SJSA1 (cell line): ENCODE measurements around the gene DRG1. TPM values are rescaled to one million over a fixed set of nuclear protein-coding genes. Genes with fewer than 3 reads are reported as not detected.
"Not testable (repeated sequence)": the region's sequence is repeated elsewhere in the genome, so short reads cannot be mapped to it uniquely, and the experiment has no call there.

Experiments
- DNase-seq, 2 experiments: peaks; one replicate each; pipeline ENCODE4 v3.0.0-alpha.2; 2015 to 2020; ENCODE audit warnings: low spot score in 2 of 2, low read depth in 1 of 2
- H3K27ac ChIP-seq: fragments of 250-450 bp; sonication (Bioruptor Pico); 2 replicates; pipeline ENCODE4 v1.5.1; 2020; ENCODE audit warnings: mild to moderate bottlenecking, moderate library complexity
- H3K27me3 ChIP-seq: fragments of 250-450 bp; sonication (Bioruptor Pico); replicated peaks from 2 replicates; pipeline ENCODE4 v1.5.1; 2020; ENCODE audit warnings: mild to moderate bottlenecking, moderate library complexity
- H3K36me3 ChIP-seq: fragments of 250-450 bp; sonication (Bioruptor Pico); 2 replicates; pipeline ENCODE4 v1.5.1; 2020; ENCODE audit warnings: mild to moderate bottlenecking
- H3K4me1 ChIP-seq: fragments of 250-450 bp; sonication (Bioruptor Pico); replicated peaks from 2 replicates; pipeline ENCODE4 v1.6.1; 2021; ENCODE audit warnings: mild to moderate bottlenecking
- H3K4me3 ChIP-seq: fragments of 250-450 bp; sonication (Bioruptor Pico); 2 replicates; pipeline ENCODE4 v1.5.1; 2020; ENCODE audit warnings: mild to moderate bottlenecking
- H3K9me3 ChIP-seq: fragments of 250-450 bp; sonication (Bioruptor Pico); replicated peaks from 2 replicates; pipeline ENCODE4 v1.5.1; 2020; ENCODE audit warnings: mild to moderate bottlenecking
- total RNA-seq: library from RNA; depleted of rRNA; stranded (reverse); fragments of >200 nt; shearing (Covaris generic); gene quantifications from 2 replicates; pipeline ENCODE4 v1.2.3, GENCODE V29; 2014; rRNA removed

DRG1 gene
- total RNA-seq, 1 experiment from 2014 or later = 98.8 TPM

GRCh38 chr22:31448382-31448781, 49.0 kb downstream of the DRG1 start:
- no peak overlapping the region for H3K27ac ChIP-seq
- H3K4me3 ChIP-seq = no peak overlapping the region
- H3K4me1 ChIP-seq = no peaks in the 10 kb centered on the region
- DNase-seq = no peak
- peaks cover 79% of the 10 kb centered on the region for H3K36me3 ChIP-seq
- no peaks in the 10 kb centered on the region for H3K9me3 ChIP-seq
- H3K27me3 ChIP-seq = no peaks in the 10 kb centered on the region

GRCh38 chr22:31449506-31449905, 50.1 kb downstream of the DRG1 start:
- peaks cover 80% of the 10 kb centered on the region for H3K36me3 ChIP-seq
- no peak for DNase-seq
- no peak overlapping the region for H3K4me3 ChIP-seq
- no peaks in the 10 kb centered on the region for H3K4me1 ChIP-seq
- no peaks in the 10 kb centered on the region for H3K9me3 ChIP-seq
- no peaks in the 10 kb centered on the region for H3K27me3 ChIP-seq
- H3K27ac ChIP-seq = no peak overlapping the region

- H3K36me3 ChIP-seq = peaks cover 80% of the 10 kb centered on the region
- H3K27ac ChIP-seq = no peak overlapping the region
- H3K4me3 ChIP-seq = no peak overlapping the region
- H3K27me3 ChIP-seq = no peaks in the 10 kb centered on the region
- DNase-seq = peak in 1 of 2 experiments; percentile 20
- no peaks in the 10 kb centered on the region for H3K9me3 ChIP-seq
- H3K4me1 ChIP-seq = no peaks in the 10 kb centered on the region
Observed at GRCh38 chr22:31451709-31452571, 52.5 kb downstream of the DRG1 start.

- Histone ChIP-seq H3K36me3 (peaks cover 72% of the 10 kb centered on the region), H3K4me1 (no peaks in the 10 kb centered on the region), H3K27ac (no peak overlapping the region), H3K9me3 (no peaks in the 10 kb centered on the region), H3K27me3 (no peaks in the 10 kb centered on the region), H3K4me3 (no peak overlapping the region)
- DNase-seq = no peak
Observed at GRCh38 chr22:31461699-31462098, 62.3 kb downstream of the DRG1 start.

GRCh38 chr22:31465307-31465706, 65.9 kb downstream of the DRG1 start:
- H3K9me3 ChIP-seq = no peaks in the 10 kb centered on the region
- no peak for DNase-seq

GRCh38 chr22:31474743-31475142, 75.3 kb downstream of the DRG1 start:
- no peak for DNase-seq
- Histone ChIP-seq H3K27me3 (no peaks in the 10 kb centered on the region), H3K27ac (no peak overlapping the region), H3K9me3 (no peaks in the 10 kb centered on the region), H3K4me3 (no peak overlapping the region), H3K4me1 (no peaks in the 10 kb centered on the region), H3K36me3 (peaks cover 31% of the 10 kb centered on the region)

More at GRCh38 chr22:31465307-31465706, 65.9 kb downstream of the DRG1 start:
- H3K36me3 ChIP-seq = peaks cover 70% of the 10 kb centered on the region
- no peak overlapping the region for H3K27ac ChIP-seq
- no peaks in the 10 kb centered on the region for H3K4me1 ChIP-seq
- no peak overlapping the region for H3K4me3 ChIP-seq
- H3K27me3 ChIP-seq = no peaks in the 10 kb centered on the region

GRCh38 chr22:31475800-31476199, 76.4 kb downstream of the DRG1 start:
- Histone ChIP-seq H3K36me3 (peaks cover 40% of the 10 kb centered on the region), H3K27ac (no peak overlapping the region), H3K4me1 (no peaks in the 10 kb centered on the region), H3K27me3 (no peaks in the 10 kb centered on the region), H3K9me3 (no peaks in the 10 kb centered on the region), H3K4me3 (no peak overlapping the region)
- no peak for DNase-seq

- no peaks in the 10 kb centered on the region for H3K9me3 ChIP-seq
- H3K4me3 ChIP-seq = no peak overlapping the region
- H3K27me3 ChIP-seq = no peaks in the 10 kb centered on the region
- no peaks in the 10 kb centered on the region for H3K4me1 ChIP-seq
- H3K27ac ChIP-seq = no peak overlapping the region
- peaks cover 47% of the 10 kb centered on the region for H3K36me3 ChIP-seq
- no peak for DNase-seq
Observed at GRCh38 chr22:31477329-31477728, 77.9 kb downstream of the DRG1 start.

GRCh38 chr22:31481129-31481528, 81.7 kb downstream of the DRG1 start:
- H3K4me1 ChIP-seq = no peaks in the 10 kb centered on the region
- H3K27me3 ChIP-seq = no peaks in the 10 kb centered on the region
- H3K9me3 ChIP-seq = no peaks in the 10 kb centered on the region
- H3K4me3 ChIP-seq = no peak overlapping the region
- H3K36me3 ChIP-seq = peaks cover 68% of the 10 kb centered on the region
- H3K27ac ChIP-seq = no peak overlapping the region
- DNase-seq = no peak

- not testable (repeated sequence) for H3K27me3 ChIP-seq, H3K9me3 ChIP-seq
- H3K36me3 ChIP-seq = peaks cover 79% of the 10 kb centered on the region
Observed at GRCh38 chr22:31482470-31482869, 83.1 kb downstream of the DRG1 start.

More at GRCh38 chr22:31482470-31482869, 83.1 kb downstream of the DRG1 start:
- DNase-seq, H3K4me3 ChIP-seq, H3K27ac ChIP-seq, H3K4me1 ChIP-seq: not testable (repeated sequence)

Other genes starting within 250 kb of the DRG1 start
- gene RNF185, start 239.4 kb upstream of the DRG1 start, total RNA-seq = 25.4 and 34.8 TPM in 2 replicates
- 18.6 and 21.8 TPM in 2 replicates for gene LIMK2, start 187.3 kb upstream of the DRG1 start, total RNA-seq
- 1.3 and 2.2 TPM in 2 replicates for gene PIK3IP1, start 107.1 kb upstream of the DRG1 start, total RNA-seq
- 14.7 and 14.9 TPM in 2 replicates for gene PATZ1, start 53.3 kb upstream of the DRG1 start, total RNA-seq
- gene EIF4ENIF1, start 90.2 kb downstream of the DRG1 start, total RNA-seq = 6.1 and 14.8 TPM in 2 replicates
- 8.5 and 11.0 TPM in 2 replicates for gene SFI1, start 96.9 kb downstream of the DRG1 start, total RNA-seq